Mucosa of descending colon (tissue), 3 donors: ENCODE data around the gene ATAD1. TPM values are rescaled to one million over a fixed set of nuclear protein-coding genes. Genes with fewer than 3 reads are reported as not detected.
"Not testable (repeated sequence)": the region's sequence is repeated elsewhere in the genome, so short reads cannot be mapped to it uniquely, and the experiment has no call there.

Experiments used
- ATAC-seq: fragments of 200-7000 bp; cut with Tn5 transposase; one replicate; pipeline ENCODE4 v1.9.1; 2020; ENCODE audit warnings: mild to moderate bottlenecking, moderate library complexity
- DNase-seq, 3 donors: peaks; one replicate each; pipeline ENCODE4 v3.0.0-alpha.2; 2020
- H3K36me3 ChIP-seq: fragments of 200-600 bp; one replicate; pipeline ENCODE4 v1.8.0; 2021; ENCODE audit warnings: low read depth, mild to moderate bottlenecking
- H3K4me1 ChIP-seq: fragments of 200-600 bp; one replicate; pipeline ENCODE4 v1.8.0; 2021; ENCODE audit warnings: low read depth, mild to moderate bottlenecking
- H3K4me3 ChIP-seq: fragments of 200-600 bp; one replicate; pipeline ENCODE4 v1.8.0; 2021; ENCODE audit warnings: mild to moderate bottlenecking
- H3K9me3 ChIP-seq: fragments of 200-600 bp; one replicate; pipeline ENCODE4 v1.8.0; 2021; ENCODE audit warnings: mild to moderate bottlenecking
- intact Hi-C, 2 donors: fragments of 100-400 bp; cut with DNase I in 1 of 2; cut with micrococcal nuclease in 1 of 2; formaldehyde crosslinking; loops; one replicate each; pipeline versions ENCODE4 v1.11.0 to v1.11.1; 2022; cut with DNase I, micrococcal nuclease
- total RNA-seq, 3 donors: library from RNA; stranded (reverse); fragmentation: NEBNext Ultra II Directional in 2 of 3; extraction: Animal tissue kit (Norgen Biotek cat#: 25700) in 2 of 3; gene quantifications; one replicate each; pipeline versions ENCODE4 v1.2.1 to v1.2.4, GENCODE V29; 2021 to 2023
- TF ChIP-seq, protein P1 (sequence below): fragments of 200-600 bp; IDR thresholded peaks from one replicate; pipeline ENCODE4 v1.8.0; 2022; ENCODE audit warnings: antibody characterized with exemption, mild to moderate bottlenecking
- donor health status: DM: no; HTN: no; CAD: no; lungs with moderate emphysema.
- donor health status: DM: no; HTN: no; CAD: no.
- donor health status: DM: no; HTN: yes; CAD: no.

ATAD1 gene
- total RNA-seq, 3 donors from 2014 or later, result 47.7 to 60.6 (median 51.6) TPM

GRCh38 chr10:87836098-87836497, 18.1 kb upstream of the ATAD1 start:
- H3K9me3 ChIP-seq, result no peaks in the 10 kb centered on the region
- ATAC-seq (no peak), DNase-seq (no peak)
- no peaks in the 10 kb centered on the region for H3K4me1 ChIP-seq
- TF ChIP-seq, protein P1, sequence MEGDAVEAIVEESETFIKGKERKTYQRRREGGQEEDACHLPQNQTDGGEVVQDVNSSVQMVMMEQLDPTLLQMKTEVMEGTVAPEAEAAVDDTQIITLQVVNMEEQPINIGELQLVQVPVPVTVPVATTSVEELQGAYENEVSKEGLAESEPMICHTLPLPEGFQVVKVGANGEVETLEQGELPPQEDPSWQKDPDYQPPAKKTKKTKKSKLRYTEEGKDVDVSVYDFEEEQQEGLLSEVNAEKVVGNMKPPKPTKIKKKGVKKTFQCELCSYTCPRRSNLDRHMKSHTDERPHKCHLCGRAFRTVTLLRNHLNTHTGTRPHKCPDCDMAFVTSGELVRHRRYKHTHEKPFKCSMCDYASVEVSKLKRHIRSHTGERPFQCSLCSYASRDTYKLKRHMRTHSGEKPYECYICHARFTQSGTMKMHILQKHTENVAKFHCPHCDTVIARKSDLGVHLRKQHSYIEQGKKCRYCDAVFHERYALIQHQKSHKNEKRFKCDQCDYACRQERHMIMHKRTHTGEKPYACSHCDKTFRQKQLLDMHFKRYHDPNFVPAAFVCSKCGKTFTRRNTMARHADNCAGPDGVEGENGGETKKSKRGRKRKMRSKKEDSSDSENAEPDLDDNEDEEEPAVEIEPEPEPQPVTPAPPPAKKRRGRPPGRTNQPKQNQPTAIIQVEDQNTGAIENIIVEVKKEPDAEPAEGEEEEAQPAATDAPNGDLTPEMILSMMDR, result no peak
- H3K36me3 ChIP-seq, result no peaks in the 10 kb centered on the region
- intact Hi-C loops, result no loop called here
- no peak overlapping the region for H3K4me3 ChIP-seq

- Histone ChIP-seq H3K9me3 (no peaks in the 10 kb centered on the region), H3K36me3 (no peaks in the 10 kb centered on the region), H3K4me1 (no peaks in the 10 kb centered on the region), H3K4me3 (no peak overlapping the region)
- TF ChIP-seq, protein P1, result no peak
- intact Hi-C loops, result no loop called here
- ATAC-seq (no peak), DNase-seq (no peak)
These were observed 12.1 kb upstream of the ATAD1 start for GRCh38 chr10:87829986-87830729.

GRCh38 chr10:87829051-87829450, 11.0 kb upstream of the ATAD1 start:
- DNase-seq, H3K9me3 ChIP-seq, H3K36me3 ChIP-seq, ATAC-seq, H3K4me3 ChIP-seq, intact Hi-C loops, H3K4me1 ChIP-seq: not testable (repeated sequence)

GRCh38 chr10:87827681-87828080, 9.7 kb upstream of the ATAD1 start:
- no peak for DNase-seq
- Histone ChIP-seq H3K9me3 (no peaks in the 10 kb centered on the region), H3K4me3 (no peak overlapping the region), H3K4me1 (no peaks in the 10 kb centered on the region), H3K36me3 (no peaks in the 10 kb centered on the region)
- intact Hi-C loops, result no loop called here
- TF ChIP-seq, protein P1, result no peak
- no peak for ATAC-seq

DNA sequence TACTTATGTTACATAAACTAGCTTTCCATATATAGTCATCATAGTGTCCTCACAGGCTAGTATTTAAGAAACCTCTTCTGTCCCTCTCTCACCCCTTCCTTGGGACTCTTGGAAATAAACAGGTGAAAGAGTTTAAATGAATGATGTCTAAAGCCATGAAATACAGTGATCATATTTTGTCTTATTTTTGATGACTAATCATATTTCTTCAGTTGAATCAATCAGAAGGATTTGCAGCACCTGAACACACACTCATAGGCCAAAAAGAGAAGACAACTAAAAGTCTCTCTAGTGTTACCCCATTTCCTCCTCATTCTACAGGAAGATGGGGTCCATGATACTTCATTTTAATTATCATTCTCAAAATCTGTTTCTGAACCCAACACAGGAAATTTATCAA, 8.6 kb upstream of the ATAD1 start:
- Histone ChIP-seq H3K9me3 (no peaks in the 10 kb centered on the region), H3K4me3 (no peak overlapping the region), H3K36me3 (no peaks in the 10 kb centered on the region), H3K4me1 (no peaks in the 10 kb centered on the region)
- TF ChIP-seq, protein P1, result no peak
- intact Hi-C loops, result no loop called here
- DNase-seq, result no peak
- ATAC-seq, result no peak

- DNase-seq, result no peak
- H3K36me3 ChIP-seq, result no peaks in the 10 kb centered on the region
- ATAC-seq, result no peak
- intact Hi-C loops, result no loop called here
- no peak overlapping the region for H3K4me3 ChIP-seq
- peaks cover 19% of the 10 kb centered on the region for H3K4me1 ChIP-seq
- TF ChIP-seq, protein P1, result no peak
- no peaks in the 10 kb centered on the region for H3K9me3 ChIP-seq
These were observed 1.2 kb upstream of the ATAD1 start for GRCh38 chr10:87819289-87819585.
